CD4-positive, alpha-beta T cell treated with Interleukin-4 for 4 hours (primary cell): ENCODE measurements around the gene CES5A.
A peak's percentile ranks its signal among the peaks of the same experiment; 100 is the strongest.
"Not testable (repeated sequence)": the region's sequence is repeated elsewhere in the genome, so short reads cannot be mapped to it uniquely, and the experiment has no call there.

Experiments used
- DNase-seq: peaks from one replicate; pipeline ENCODE4 v3.0.0-alpha.2; 2020

The CES5A gene

GRCh38 chr16:55872130-55872529, 3.0 kb downstream of the CES5A start:
- DNase-seq: no peak

GRCh38 chr16:55871411-55872038, 3.6 kb downstream of the CES5A start:
- DNase-seq: no peak

- no peak for DNase-seq
Observed at GRCh38 chr16:55868980-55869379, 6.2 kb downstream of the CES5A start.

GRCh38 chr16:55868137-55868536, 7.0 kb downstream of the CES5A start:
- no peak for DNase-seq

GRCh38 chr16:55861288-55861687, 13.9 kb downstream of the CES5A start:
- DNase-seq: no peak

GRCh38 chr16:55857650-55858049, 17.5 kb downstream of the CES5A start:
- not testable (repeated sequence) for DNase-seq

GRCh38 chr16:55856950-55857349, 18.2 kb downstream of the CES5A start:
- DNase-seq: no peak

- no peak for DNase-seq
Observed at GRCh38 chr16:55853114-55853513, 22.1 kb downstream of the CES5A start.

- no peak for DNase-seq
Observed at GRCh38 chr16:55849536-55849935, 25.6 kb downstream of the CES5A start.

- no peak for DNase-seq
Observed at GRCh38 chr16:55846598-55847346, 28.4 kb downstream of the CES5A start.

- no peak for DNase-seq
Observed at GRCh38 chr16:55843105-55843395, 32.1 kb downstream of the CES5A start.

GRCh38 chr16:55842369-55843104, 32.6 kb downstream of the CES5A start:
- DNase-seq: peak; percentile 55

GRCh38 chr16:55839115-55839514, 36.1 kb downstream of the CES5A start:
- DNase-seq: no peak

- no peak for DNase-seq
Observed at GRCh38 chr16:55836158-55836611, 39.0 kb downstream of the CES5A start.

GRCh38 chr16:55835581-55835980, 39.6 kb downstream of the CES5A start:
- DNase-seq: no peak

GRCh38 chr16:55835173-55835572, 40.0 kb downstream of the CES5A start:
- not testable (repeated sequence) for DNase-seq

- DNase-seq: no peak
Observed at GRCh38 chr16:55834049-55834448, 41.1 kb downstream of the CES5A start.

GRCh38 chr16:55832773-55833691, 42.1 kb downstream of the CES5A start, which contains the start of gene CES1:
Gene CES1, minus strand, starts transcription at chr16:55833096. Its CDS starts 41 bp downstream, at chr16:55833055.
- DNase-seq: no peak

GRCh38 chr16:55832425-55832772, 42.8 kb downstream of the CES5A start:
- DNase-seq: no peak

- DNase-seq: no peak
Observed at GRCh38 chr16:55830658-55831294, 44.4 kb downstream of the CES5A start.

- not testable (repeated sequence) for DNase-seq
Observed at GRCh38 chr16:55829232-55829631, 45.9 kb downstream of the CES5A start.

GRCh38 chr16:55828680-55829079, 46.5 kb downstream of the CES5A start:
- DNase-seq: no peak
